NCI-H345 treated with DMSO at 0.1 percent for 48 hours (cell line): Measurements from ENCODE around the gene ELMO2.

Experiments
- DNase-seq: peaks from one replicate; lab custom pipeline; 2025; ENCODE audit not compliant: unreplicated experiment; lab: John Stamatoyannopoulos, UW

Gene ELMO2, protein sequence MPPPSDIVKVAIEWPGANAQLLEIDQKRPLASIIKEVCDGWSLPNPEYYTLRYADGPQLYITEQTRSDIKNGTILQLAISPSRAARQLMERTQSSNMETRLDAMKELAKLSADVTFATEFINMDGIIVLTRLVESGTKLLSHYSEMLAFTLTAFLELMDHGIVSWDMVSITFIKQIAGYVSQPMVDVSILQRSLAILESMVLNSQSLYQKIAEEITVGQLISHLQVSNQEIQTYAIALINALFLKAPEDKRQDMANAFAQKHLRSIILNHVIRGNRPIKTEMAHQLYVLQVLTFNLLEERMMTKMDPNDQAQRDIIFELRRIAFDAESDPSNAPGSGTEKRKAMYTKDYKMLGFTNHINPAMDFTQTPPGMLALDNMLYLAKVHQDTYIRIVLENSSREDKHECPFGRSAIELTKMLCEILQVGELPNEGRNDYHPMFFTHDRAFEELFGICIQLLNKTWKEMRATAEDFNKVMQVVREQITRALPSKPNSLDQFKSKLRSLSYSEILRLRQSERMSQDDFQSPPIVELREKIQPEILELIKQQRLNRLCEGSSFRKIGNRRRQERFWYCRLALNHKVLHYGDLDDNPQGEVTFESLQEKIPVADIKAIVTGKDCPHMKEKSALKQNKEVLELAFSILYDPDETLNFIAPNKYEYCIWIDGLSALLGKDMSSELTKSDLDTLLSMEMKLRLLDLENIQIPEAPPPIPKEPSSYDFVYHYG

DNA sequence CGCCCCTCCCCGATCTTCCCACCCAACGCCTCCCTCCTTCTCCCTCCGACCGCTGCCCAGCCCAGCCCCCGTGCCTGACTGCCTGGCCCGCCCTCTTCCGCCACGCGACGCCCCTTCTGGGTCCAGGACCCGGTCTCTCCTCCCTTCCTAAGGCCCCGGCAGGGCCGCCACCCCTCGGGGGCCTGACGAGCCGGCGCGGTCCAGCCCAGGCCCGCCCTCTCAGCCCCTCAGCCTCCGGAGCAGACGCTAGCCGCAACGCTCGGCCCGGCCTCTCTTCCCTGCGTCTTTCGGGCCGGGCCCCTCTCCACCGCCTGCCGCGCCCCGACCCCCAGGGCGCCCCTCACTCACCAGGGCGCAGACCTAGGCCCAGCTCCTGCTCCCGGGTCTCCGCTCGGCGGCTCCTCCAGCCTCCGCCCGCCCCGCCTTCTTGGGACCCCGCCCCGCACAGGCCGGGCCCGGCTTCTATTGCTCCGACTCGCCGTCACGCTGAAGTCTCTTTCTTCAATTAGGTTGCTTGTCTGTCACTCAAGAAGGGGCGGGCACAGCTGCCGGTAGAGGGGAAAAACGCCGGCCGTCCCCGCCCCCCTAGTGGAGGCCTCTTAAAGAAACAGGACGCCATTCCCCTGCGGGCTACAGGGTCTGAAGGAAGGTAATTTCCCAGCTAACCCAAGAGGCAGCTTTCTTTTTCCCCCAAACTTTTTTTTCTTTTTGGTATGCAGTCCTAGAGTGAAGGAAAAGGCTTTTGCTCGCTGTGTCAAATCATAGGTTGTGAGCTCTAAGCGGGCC lies at the start of gene ELMO2:
ELMO2 (minus strand) TSS at position 416 of the 786 bp plus-strand sequence. CDS start 12,133 bp downstream, outside the sequence.
- DNase-seq, result peak; percentile 99

DNA sequence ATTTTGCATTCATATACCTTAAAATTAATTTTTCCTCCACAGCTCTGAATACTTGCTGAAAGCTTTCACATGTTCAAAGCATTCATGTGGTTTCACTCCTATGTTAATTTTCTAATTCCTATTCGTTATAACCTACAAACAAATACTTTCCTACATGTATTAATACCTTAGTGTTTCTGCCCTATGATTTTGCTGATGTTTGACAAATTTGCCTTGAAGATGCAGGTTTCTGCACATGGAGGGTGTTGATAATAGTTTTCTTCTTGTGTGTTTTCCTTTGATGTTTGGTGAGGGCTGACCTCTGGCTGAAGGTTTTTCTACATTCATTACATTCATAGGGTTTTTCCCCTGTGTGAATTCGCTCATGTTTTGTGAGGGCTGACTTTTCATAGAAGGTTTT lies 49.3 kb upstream of the ELMO2 start:
- DNase-seq, result no peak

DNA sequence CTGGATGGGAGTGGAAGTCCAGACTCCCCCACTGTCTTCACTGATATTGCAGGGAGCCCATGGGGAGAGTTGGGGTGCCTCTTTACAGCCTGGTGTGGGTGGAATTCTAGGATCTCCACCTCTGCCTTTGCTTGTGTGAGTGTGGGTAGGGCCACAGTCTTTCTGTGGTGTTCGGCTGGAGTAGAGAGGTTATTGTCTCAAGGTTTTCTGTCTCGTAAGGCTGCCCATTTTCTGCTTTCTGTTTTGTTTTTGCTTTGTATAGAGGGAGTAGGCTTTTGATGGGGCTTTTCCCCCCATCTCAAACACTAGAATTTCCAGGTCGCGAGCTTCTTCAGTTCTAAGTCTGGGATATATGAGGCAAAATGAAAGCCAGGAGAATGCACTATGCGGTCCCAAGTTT lies 40.4 kb upstream of the ELMO2 start:
- DNase-seq, result no peak

DNA sequence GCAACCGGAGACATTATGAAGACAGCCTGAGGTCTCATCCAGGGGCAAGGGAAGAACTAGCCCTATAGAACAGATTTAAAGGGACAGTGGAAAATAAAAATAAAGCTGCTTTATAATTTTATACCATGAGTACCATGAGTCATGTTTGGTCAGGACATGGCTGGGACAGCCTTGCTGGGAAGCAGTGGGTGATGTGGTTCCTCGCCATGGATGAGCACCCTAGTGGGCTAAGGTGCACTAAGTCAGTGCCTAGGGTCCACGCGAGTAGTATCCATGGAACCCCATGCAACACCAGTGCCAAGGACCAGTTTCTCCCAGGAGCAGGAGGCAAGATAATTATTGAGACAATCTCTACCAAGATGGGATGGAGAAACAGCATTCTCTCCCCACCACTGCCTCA lies 33.4 kb upstream of the ELMO2 start:
- DNase-seq, result no peak

DNA sequence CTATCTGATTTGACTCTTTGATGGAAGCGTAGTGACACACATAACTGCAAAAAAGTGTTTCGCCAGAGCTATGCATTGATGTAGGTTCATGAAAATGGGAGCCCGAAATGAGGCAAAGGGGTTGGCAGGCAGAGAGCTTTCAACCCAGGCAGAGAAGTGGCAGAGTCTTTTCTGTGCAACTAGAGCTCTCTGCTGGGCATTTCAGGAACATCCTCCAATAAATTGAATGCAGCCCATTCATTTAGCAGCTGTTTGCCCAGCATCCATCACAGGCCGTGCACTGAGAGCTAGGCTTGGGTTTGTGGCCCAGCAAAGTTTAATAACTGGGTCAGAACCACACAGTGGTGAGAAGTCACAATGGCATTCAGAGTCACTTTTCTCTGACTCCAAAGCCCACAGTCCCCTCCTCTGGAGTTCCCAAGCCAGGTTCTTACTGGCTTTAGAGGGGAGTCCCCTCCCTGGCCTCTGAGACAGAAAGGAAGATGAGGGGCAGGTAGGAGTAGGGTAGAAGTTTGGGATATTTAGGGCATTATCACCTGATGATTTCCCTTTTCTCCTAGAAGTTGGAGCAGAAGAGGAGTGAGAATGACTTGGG lies 31.8 kb upstream of the ELMO2 start:
- peak; percentile 44 for DNase-seq

DNA sequence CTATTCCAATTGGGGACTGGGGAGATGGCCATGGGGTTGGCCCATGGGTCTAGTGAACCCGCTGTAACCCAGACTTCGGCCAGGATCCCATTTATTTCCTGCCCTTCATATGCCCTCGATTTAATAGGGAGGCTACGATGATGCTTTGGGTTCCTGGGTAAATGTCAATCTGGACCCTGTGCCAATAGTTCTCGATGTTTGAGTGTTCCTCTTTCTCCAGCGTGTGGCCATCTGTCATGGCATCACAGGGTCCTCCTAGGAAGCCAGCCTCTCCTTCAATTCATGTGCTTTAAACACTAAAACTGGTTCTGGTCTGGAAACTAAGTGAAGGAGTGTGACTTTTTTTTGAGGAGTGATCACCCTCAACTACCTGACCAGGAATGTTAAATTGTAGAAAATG lies 28.7 kb upstream of the ELMO2 start:
- no peak for DNase-seq

DNA sequence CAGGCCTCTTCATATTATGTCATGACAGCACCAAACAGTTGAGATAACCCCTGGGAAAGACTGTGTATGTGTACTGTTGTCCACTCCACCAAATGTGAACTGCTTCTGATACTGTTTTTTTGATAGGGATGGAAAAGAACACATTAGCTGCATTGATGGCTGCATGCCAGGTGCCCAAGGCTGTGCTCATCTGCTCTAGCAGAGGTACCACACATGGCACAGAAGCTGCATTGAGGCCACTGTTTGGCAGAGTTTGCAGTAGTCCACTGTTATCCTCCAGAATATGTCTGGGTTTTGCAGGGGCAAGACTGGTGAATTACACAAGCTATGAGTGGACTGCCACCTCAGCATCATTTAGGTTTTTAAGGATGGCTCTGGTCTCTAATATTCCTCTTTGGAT lies 28.2 kb upstream of the ELMO2 start:
- no peak for DNase-seq

DNA sequence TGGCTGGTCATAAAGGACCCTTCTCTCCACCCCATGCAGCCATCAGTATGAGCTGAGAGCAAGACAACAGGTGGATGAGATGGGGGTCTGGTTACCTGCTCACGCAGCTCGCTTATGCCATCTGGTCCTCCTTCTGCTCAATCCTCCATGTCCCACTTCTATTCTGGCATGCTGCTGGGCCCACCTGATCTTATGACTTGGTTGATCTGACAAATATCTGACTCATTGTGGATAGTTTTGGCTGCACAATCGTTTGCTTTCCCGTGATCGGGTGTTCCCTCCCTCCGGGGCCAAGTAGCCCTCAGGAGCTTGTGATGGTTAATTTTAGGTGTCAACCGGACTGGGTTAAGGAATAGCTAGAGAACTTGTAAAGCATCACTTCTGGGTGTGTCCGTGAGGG lies 26.6 kb upstream of the ELMO2 start:
- no peak for DNase-seq

DNA sequence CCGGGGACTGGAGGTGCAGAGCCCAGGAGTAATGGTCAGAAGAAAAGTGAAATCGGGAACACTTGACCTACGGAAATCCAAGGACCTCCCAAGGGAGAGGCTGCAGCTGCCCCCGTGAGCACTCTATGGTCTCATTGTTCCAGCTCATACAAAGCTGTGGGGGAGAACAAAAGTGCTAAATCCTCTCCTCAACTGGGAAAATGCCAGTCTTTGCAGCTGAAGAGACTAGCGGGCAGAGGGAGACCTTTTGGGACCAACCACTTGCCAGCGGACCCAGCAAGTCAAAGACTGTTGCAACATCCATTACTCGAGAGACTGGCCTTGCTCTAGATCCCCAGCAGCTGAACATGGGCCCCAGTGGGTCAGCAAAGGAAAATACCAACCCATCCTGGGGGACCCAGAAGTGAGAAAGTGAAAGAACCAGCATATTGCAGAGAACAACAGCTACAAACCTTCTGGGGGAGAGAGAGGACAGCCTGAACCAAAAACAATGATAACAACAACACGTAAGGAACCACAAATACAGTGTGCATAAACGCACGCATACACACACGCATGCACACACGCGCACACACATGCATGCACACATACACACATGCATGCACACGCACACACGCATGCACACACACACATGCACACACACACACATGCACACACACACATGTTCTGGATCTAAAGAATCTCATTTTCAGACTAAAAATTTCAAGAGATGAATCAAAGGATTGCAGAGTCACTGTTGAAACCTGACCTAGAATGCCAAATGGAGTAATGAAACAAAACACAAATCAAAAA lies 24.7 kb upstream of the ELMO2 start:
- DNase-seq, result no peak

DNA sequence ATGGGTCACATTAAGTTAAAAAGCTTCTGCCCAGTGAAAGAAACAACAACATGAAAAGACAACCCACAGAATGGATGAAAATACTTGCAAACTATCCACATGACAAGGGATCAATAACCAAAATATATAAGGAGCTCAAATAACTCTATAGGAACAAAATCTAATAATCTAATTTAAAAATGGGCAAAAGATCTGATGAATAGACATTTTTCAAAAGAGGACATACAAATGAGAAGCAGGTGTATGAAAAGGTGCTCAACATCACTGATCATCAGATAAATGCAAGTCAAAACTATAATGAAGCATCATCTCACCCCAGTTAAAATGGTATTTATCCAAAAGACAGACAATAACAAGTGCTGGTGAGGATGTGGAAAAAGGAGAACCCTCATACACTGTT lies 21.0 kb upstream of the ELMO2 start:
- DNase-seq, result no peak

DNA sequence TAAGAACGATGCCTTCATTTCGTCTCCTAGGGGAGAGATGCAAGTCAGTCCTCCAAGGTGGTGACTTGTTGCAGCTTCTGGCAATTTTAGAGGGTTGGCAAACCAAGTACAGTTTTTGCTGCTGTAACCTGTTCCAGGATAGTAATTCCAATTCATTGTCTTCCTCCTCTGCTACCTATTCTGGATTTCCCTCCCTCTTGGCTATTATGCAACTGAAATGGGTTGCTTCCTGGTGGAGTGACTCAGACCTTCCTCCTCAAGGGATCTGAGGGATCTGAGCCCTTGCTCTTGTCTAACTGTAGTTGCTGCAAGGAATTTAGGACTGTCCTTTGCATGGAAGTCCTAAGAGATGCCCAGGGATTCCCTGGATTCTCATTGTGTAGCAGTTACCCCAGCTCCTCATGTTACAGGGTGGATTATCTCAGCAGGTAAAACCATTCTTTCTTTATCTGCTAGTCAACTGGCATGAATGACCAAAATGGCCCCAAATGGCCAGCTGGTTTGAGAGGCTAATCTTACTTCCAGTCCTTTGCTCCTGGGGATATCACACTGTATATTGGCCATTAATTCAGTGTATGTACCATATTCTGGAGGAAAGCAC lies 17.6 kb upstream of the ELMO2 start:
- no peak for DNase-seq

DNA sequence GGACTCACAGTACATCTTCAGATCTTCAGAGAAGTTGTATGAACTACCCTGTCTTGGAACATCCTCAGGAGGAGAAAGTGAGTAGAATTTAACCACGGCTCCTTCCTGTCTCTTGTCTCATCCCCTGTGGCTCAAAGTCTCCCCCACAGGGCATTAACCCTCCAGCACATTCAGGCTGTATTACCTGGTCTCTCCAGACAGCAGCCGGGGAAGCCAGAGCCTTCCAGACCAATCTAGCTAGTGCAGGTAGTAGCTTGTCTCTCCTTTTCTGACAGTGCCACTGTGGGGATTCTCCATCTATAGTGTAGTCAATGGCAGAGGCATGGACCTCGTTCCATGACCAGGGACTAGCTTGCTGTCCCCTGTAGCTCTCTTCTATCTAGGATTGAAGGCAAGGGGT lies 16.9 kb upstream of the ELMO2 start:
- no peak for DNase-seq

DNA sequence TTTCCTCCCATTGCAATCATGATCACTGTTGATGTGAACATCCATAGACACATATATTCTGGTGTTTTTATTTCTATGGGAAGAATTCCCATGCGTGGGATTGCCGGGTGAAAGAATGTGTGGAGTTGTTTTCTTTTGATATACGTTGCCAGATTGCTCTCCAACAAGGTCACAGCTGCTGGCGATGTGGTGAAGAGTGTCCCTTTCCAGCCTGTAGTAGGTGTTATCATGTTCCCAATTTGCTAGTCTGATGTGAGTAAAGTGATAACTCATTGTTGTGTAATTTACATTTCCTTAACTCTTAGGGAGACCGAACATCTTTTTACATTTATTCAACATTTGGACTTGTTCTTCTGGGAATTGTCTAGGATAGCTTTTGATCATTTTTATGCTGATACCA lies 14.5 kb upstream of the ELMO2 start:
- no peak for DNase-seq

DNA sequence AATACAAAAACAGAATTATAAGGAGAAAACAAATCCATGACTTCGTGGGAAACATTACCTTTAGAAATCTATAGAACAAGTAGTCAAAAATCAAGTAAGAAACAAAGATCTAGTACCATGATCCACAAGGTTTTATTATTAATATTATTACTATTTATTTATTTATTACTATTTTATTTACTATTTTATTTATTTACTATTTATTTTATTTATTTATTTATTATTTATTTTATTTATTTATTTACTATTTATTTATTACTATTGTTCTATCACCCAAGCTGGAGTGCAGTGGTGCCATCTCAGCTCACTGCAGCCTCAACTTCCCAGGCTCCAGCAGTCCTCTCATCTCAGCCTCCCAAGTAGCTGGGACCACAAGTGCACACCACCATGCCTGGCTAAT lies 13.5 kb upstream of the ELMO2 start:
- DNase-seq, result no peak

DNA sequence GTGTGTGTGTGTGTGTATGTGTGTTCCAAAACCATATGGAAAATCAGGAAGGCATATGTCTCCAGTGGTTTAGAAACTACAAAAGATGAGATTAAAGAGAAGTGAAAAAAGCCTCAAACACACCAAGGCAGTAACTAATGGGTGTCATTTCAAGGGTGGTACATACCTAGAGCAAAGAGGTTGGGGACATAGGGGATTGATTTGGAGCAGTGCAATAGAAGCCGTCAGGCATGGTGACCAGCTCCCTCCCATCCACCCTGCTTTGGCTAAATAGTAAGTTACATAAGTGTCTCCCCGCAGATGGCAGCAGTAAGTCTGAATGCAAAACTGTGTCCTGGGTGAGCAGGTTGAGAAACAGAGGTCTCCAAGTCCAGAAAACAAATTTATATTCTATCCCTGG lies 10.4 kb upstream of the ELMO2 start:
- DNase-seq, result no peak

DNA sequence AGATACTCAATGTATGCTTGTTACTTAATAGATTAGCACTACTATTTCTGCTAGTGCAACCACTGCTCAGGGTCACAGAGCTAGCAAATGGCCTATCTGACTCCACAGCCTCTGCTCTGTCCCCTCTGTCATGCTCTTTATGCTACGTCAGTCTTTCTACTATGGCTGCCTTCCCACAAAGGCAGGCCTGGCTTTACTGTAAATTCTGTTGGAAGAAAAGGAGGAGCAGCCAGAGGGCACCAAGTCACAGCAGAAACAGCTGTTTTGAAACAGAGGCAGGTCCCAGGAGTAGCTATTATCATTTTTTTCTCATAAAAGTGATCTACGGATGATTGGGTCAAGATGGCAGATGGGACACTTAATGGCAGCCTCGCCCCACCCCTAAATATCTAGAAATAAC lies 10.0 kb upstream of the ELMO2 start:
- DNase-seq, result no peak

DNA sequence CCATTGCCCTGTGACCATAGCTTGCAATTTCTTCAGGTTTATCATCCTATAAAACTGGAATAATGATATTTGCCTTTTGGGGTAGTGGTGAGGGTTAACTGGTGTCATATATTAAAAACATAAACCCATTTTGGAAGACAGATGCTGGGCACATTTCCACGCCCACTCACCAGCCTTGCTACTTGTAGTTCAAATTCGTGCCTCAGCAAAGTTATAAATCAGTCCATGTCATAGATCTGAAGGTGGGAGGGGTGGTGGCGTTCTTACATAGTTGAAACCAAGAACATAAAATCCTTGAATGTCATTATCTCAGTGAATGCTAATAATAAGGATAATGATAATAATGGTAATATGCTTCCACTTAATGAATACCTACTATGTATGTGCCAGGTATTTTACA lies 9.4 kb upstream of the ELMO2 start:
- no peak for DNase-seq

DNA sequence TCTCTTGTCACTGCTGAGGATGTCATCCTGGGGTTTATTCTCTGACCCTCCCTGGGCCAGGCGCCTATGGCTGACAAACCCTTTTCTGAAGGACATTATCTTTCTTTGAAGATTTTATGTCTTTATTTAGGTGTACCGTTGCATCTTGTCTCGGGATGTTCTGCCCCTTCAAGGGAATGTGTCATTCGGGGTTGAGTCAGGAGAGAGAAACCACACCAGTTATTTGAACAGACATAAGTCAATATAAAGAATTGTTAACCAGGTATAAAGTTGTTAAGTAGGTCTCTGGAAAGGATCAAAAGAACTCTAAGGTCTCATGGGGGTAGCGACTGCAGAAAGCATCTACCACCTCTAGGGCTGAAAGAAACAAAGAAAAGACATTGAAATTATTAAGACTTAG lies 8.2 kb upstream of the ELMO2 start:
- DNase-seq, result no peak

DNA sequence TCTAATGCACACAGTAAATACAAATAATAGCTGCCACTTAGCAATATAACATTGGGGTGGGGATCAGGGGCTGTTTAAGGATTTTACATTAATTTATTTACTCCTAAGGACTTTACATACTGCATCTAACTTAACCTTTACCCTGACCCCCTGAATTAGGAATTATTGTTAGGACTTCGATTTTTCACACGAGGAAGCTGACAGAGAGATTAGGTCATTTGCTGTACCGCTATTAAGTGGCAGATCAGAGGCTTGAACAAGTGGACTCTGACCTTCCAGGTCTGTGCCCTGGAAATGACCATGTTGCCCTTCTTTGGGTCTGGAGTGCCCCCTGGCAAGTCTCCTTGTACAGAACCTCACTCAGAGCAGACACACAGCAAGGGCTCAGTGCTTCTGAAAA lies 5.2 kb upstream of the ELMO2 start:
- DNase-seq, result no peak

DNA sequence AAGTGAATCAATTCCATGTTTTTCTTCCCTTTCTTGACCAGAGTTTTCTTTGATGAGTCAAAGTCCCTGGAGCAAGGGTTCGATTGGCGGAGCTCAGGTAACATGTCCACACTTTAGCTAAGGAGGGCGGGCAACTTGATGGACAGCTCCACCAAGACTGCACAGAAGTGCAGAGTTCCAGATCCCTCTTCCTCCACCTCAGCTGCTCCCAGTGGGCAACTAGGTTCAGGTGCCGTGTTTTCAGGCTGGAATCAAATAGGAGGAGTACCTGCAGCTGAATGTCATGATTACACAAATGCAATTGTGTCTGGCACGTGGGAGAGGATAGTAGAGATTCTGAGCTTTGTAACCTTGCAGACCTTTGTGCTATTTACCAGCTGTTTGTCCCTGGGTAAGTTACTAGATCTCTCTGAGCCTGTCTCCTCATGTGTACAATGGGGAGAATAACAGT lies 1.9 kb upstream of the ELMO2 start:
- no peak for DNase-seq
